Stomach (tissue), 9 donors: ENCODE data around the gene AGPAT4. TPM values are rescaled to one million over a fixed set of nuclear protein-coding genes. Genes with fewer than 3 reads are reported as not detected.

ENCODE experiments used
- DNase-seq, 2 donors: peaks; one replicate each; pipeline versions ENCODE4 v3.0.0 to v3.0.0-alpha.2; 2013 to 2019
- H3K27ac ChIP-seq, 5 donors: fragments of 200-600 bp in 4 of 5; sonication (generic) in 4 of 5; one replicate each; pipeline ENCODE4 v1.5.1; 2013 to 2019; ENCODE audit warnings: mild to moderate bottlenecking in 1 of 5, moderate library complexity in 1 of 5
- H3K27me3 ChIP-seq, 3 donors: fragments of 200-600 bp; sonication (generic); one replicate each; pipeline ENCODE4 v1.5.1; 2017 to 2019; ENCODE audit warnings: mixed run types in 1 of 3
- H3K36me3 ChIP-seq, 4 donors: fragments of 200-600 bp; sonication (generic); 1 replicate in 3 of 4; 2 replicates in 1 of 4; pipeline ENCODE4 v1.5.1; 2016 to 2019
- H3K4me1 ChIP-seq, 4 donors: fragments of 200-600 bp; sonication (generic); one replicate each; pipeline ENCODE4 v1.5.1; 2016 to 2019
- H3K4me3 ChIP-seq, 4 donors: fragments of 200-600 bp; sonication (generic) in 3 of 4; one replicate each; pipeline ENCODE4 v1.5.1; 2016 to 2019; ENCODE audit warnings: mild to moderate bottlenecking in 1 of 4
- H3K9me3 ChIP-seq, 4 donors: fragments of 200-600 bp; sonication (generic); one replicate each; pipeline ENCODE4 v1.5.1; 2016 to 2019
- CTCF ChIP-seq, 7 experiments: fragments of 450-650 bp in 4 of 7; fragments of 200-600 bp in 3 of 7; sonication (generic) in 3 of 7; IDR thresholded peaks; one replicate each; pipeline ENCODE4 v1.5.1; 2016 to 2019; ENCODE audit warnings: antibody characterized with exemption in 7 of 7, control low read depth in 2 of 7, mild to moderate bottlenecking in 1 of 7
- EP300 ChIP-seq: sonication (generic); formaldehyde crosslinking; IDR thresholded peaks from one replicate; pipeline ENCODE4 v1.6.1; 2017; ENCODE audit warnings: antibody characterized with exemption
- POLR2A ChIP-seq, 4 donors: fragments of 450-650 bp; IDR thresholded peaks; one replicate each; pipeline ENCODE4 v1.6.1; 2016; ENCODE audit warnings: antibody characterized with exemption in 4 of 4, control low read depth in 2 of 4, mild to moderate bottlenecking in 1 of 4, moderate library complexity in 1 of 4
- POLR2AphosphoS5 ChIP-seq, 3 donors: sonication (generic); formaldehyde crosslinking; IDR thresholded peaks; one replicate each; pipeline ENCODE4 v1.6.1; 2016; ENCODE audit warnings: antibody characterized with exemption in 3 of 3
- WGBS, 5 donors: extraction: QIAGEN DNeasy Blood & Tissue Kit in 3 of 5; methylation state at CpG; one replicate each; pipeline versions ENCODE4 v1.1.5 to v1.1.7; 2013 to 2018; 5-methylcytosine and 5-hydroxymethylcytosine counted together
- intact Hi-C: fragments of 100-400 bp; cut with DNase I; formaldehyde crosslinking; loops from one replicate; pipeline ENCODE4 v1.15.1; 2023; ENCODE audit warnings: low total_unique reads
- polyA plus RNA-seq, 3 donors: library from polyadenylated mRNA; stranded (reverse); fragments of 200-250 nt; gene quantifications; one replicate each; pipeline ENCODE4 v1.2.3, GENCODE V29; 2013
- total RNA-seq, 5 donors: library from RNA; depleted of rRNA; stranded (reverse); fragments of >200 nt; gene quantifications; one replicate each; pipeline versions ENCODE4 v1.1.0 to v1.2.3, GENCODE V29; 2014 to 2016
- donor health status: healthy with polysubstance abuse.
- donor health status: Bipolar disorder and iron deficiency.
- donor health status: healthy.

The AGPAT4 gene
- total and polyA plus RNA-seq, 8 donors, result 0.46 to 15.8 (median 1.0) TPM

GRCh38 chr6:161257793-161258457 lies 15.9 kb downstream of the AGPAT4 start:
- intact Hi-C loops, result no loop called here
- no peak overlapping the region for H3K4me3 ChIP-seq
- no peaks in the 10 kb centered on the region for H3K36me3 ChIP-seq
- peak; percentile 44 to 82 (median 69) for TF ChIP-seq POLR2AphosphoS5 (IDR thresholded peaks at IDR 0.05)
- no peak for TF ChIP-seq CTCF (IDR thresholded peaks at IDR 0.05)
- TF ChIP-seq EP300, result peak; percentile 44
- TF ChIP-seq POLR2A (IDR thresholded peaks at IDR 0.05), result no peak
- H3K27ac ChIP-seq, result peak overlapping the region in 3 of 5 donors; percentile 2 to 36 (median 17)
- peak in 1 of 2 donors; percentile 71 for DNase-seq
- H3K27me3 ChIP-seq, result no peaks in the 10 kb centered on the region
- 43 to 57% (median 53%) methylated on average over 8 of the region's 8 CpGs for WGBS, 5 donors
- H3K9me3 ChIP-seq, result no peaks in the 10 kb centered on the region
- H3K4me1 ChIP-seq, result peaks cover 3 to 12% (median 7%) of the 10 kb centered on the region in 4 donors

DNA sequence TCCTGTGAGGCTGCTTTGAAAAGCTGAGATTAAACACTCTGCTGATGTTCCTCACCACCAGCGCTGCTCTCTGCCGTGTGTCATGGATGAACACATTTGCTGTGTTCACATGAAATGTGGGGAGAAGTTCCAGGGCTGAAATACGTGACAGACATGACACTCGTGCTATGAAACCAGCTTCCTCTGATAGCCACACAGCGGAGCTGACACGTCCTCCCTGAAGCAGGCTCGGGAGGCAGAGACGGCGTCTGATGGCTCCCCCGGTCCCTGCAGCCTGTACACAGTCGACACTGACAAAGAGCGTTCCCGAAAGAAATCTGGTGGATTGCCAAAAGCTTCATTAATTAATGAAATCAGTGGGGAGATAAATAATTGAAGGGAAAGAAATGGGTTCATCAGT lies 17.5 kb downstream of the AGPAT4 start:
- Histone ChIP-seq H3K4me3 (no peak overlapping the region), H3K27me3 (no peaks in the 10 kb centered on the region), H3K36me3 (peaks cover 0 to 3% (median 0%) of the 10 kb centered on the region in 4 donors), H3K4me1 (peaks cover 3 to 12% (median 7%) of the 10 kb centered on the region in 4 donors), H3K27ac (no peak overlapping the region), H3K9me3 (no peaks in the 10 kb centered on the region)
- 89 to 96% (median 91%) methylated on average over 13 of the region's 13 CpGs for WGBS, 5 donors
- TF ChIP-seq POLR2AphosphoS5 (IDR thresholded peaks at IDR 0.05) (no peak), EP300 (no peak), POLR2A (IDR thresholded peaks at IDR 0.05) (no peak), CTCF (IDR thresholded peaks at IDR 0.05) (no peak)
- intact Hi-C loops, result no loop called here
- no peak for DNase-seq

DNA sequence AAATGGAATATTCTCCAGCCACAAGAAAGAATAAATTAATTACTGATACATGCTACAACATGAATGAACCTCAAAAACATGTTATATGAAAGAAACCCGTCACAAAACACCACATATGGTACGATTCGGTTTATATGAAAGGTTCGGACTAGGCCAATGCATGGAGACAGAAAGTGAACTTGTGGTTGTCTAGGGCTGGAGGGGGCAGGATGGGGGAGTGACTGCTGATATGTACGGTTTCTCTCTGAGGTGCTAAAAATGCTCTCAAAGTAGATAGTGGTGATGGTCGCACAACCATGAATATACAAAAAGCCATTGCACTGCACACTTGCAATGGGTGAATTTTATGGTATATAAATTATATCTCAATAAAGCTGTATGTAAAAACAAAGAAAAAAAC lies 18.3 kb downstream of the AGPAT4 start:
- Histone ChIP-seq H3K4me3 (no peak overlapping the region), H3K27me3 (no peaks in the 10 kb centered on the region), H3K36me3 (peaks cover 0 to 3% (median 0%) of the 10 kb centered on the region in 4 donors), H3K9me3 (no peaks in the 10 kb centered on the region), H3K27ac (no peak overlapping the region), H3K4me1 (peaks cover 3 to 12% (median 7%) of the 10 kb centered on the region in 4 donors)
- 95 to 98% (median 96%) methylated on average over 6 of the region's 6 CpGs for WGBS, 5 donors
- no peak for TF ChIP-seq POLR2AphosphoS5 (IDR thresholded peaks at IDR 0.05)
- no peak for TF ChIP-seq CTCF (IDR thresholded peaks at IDR 0.05)
- TF ChIP-seq EP300, result no peak
- no peak for TF ChIP-seq POLR2A (IDR thresholded peaks at IDR 0.05)
- no peak for DNase-seq
- intact Hi-C loops, result no loop called here

- DNase-seq, result peak in 1 of 2 donors; percentile 72
- Histone ChIP-seq H3K27ac (peak overlapping the region in 2 of 5 donors; percentile 34 to 35), H3K36me3 (peaks cover 0 to 3% (median 0%) of the 10 kb centered on the region in 4 donors), H3K9me3 (no peaks in the 10 kb centered on the region), H3K27me3 (no peaks in the 10 kb centered on the region), H3K4me3 (no peak overlapping the region), H3K4me1 (peaks cover 3 to 12% (median 7%) of the 10 kb centered on the region in 4 donors)
- WGBS, 5 donors, result 41 to 52% (median 49%) methylated on average over 17 of the region's 17 CpGs
- TF ChIP-seq CTCF (IDR thresholded peaks at IDR 0.05) (no peak), POLR2A (IDR thresholded peaks at IDR 0.05) (no peak), EP300 (no peak), POLR2AphosphoS5 (IDR thresholded peaks at IDR 0.05) (no peak)
- intact Hi-C loops, result no loop called here
Measured at GRCh38 chr6:161254464-161255253, 19.2 kb downstream of the AGPAT4 start.
